Gastrocnemius medialis (tissue), 4 donors: Measurements from ENCODE around the gene TFAP2A. TPM values are rescaled to one million over a fixed set of nuclear protein-coding genes. Genes with fewer than 3 reads are reported as not detected.

Experiments used
- ATAC-seq, 2 donors: fragments of 150-250 bp; one replicate each; pipeline ENCODE4 v1.9.1; 2016
- DNase-seq, 2 donors: peaks; one replicate each; pipeline ENCODE4 v3.0.0-alpha.2; 2019
- H3K27ac ChIP-seq, 4 donors: fragments of 200-600 bp; sonication (generic); 1 replicate in 1 of 4; 2 replicates in 3 of 4; pipeline ENCODE4 v1.5.1; 2016 to 2018; ENCODE audit warnings: mild to moderate bottlenecking in 2 of 4, moderate library complexity in 1 of 4
- H3K27me3 ChIP-seq, 3 donors: fragments of 200-600 bp; sonication (generic) in 2 of 3; 1 replicate in 1 of 3; 2 replicates in 2 of 3; pipeline versions ENCODE4 v1.5.1 to v1.6.0; 2016 to 2019; ENCODE audit warnings: mild to moderate bottlenecking in 1 of 3, moderate library complexity in 1 of 3
- H3K36me3 ChIP-seq, 2 donors: fragments of 200-600 bp; sonication (generic) in 1 of 2; one replicate each; pipeline ENCODE4 v1.5.1; 2017 to 2018
- H3K4me1 ChIP-seq, 2 donors: fragments of 200-600 bp; sonication (generic) in 1 of 2; one replicate each; pipeline ENCODE4 v1.5.1; 2016 to 2017; ENCODE audit warnings: mild to moderate bottlenecking in 2 of 2
- H3K4me3 ChIP-seq, 4 donors: fragments of 200-600 bp; sonication (generic) in 3 of 4; 1 replicate in 1 of 4; 2 replicates in 3 of 4; pipeline ENCODE4 v1.5.1; 2016 to 2019; ENCODE audit warnings: mild to moderate bottlenecking in 2 of 4
- H3K9me3 ChIP-seq, 3 donors: fragments of 200-600 bp; sonication (generic) in 2 of 3; 1 replicate in 1 of 3; 2 replicates in 2 of 3; pipeline ENCODE4 v1.5.1; 2016 to 2019
- POLR2A ChIP-seq, 2 donors: fragments of 450-650 bp; IDR thresholded peaks; one replicate each; pipeline ENCODE4 v1.6.1; 2017; ENCODE audit warnings: antibody characterized with exemption in 2 of 2, mild to moderate bottlenecking in 2 of 2, moderate library complexity in 2 of 2
- in situ Hi-C, 4 donors: fragments of 200-750 bp; cut with MboI; loops; one replicate each; pipeline versions ENCODE4 v1.15.0 to v1.8.0; 2017; ENCODE audit warnings: low sequenced_read_pairs in 4 of 4
- intact Hi-C: fragments of 100-400 bp; cut with DNase I; formaldehyde crosslinking; loops from one replicate; pipeline ENCODE4 v1.15.1; 2023; ENCODE audit warnings: low total_unique reads
- total RNA-seq, 4 donors: library from RNA; depleted of rRNA; stranded (reverse); fragments of >200 nt; gene quantifications; one replicate each; pipeline versions ENCODE4 v1.1.0 to v1.2.3, GENCODE V29; 2016
- TF ChIP-seq, protein P1 (sequence below), 5 experiments: fragments of 450-650 bp in 3 of 5; fragments of 200-600 bp in 2 of 5; sonication (generic) in 2 of 5; IDR thresholded peaks in 4 of 5; conservative IDR thresholded peaks in 1 of 5; 1 replicate in 4 of 5; 2 replicates in 1 of 5; pipeline ENCODE4 v1.5.1; 2016 to 2019; ENCODE audit warnings: antibody characterized with exemption in 5 of 5, mild to moderate bottlenecking in 3 of 5, moderate library complexity in 3 of 5

TFAP2A gene
- total RNA-seq, 4 donors from 2014 or later = not detected

DNA sequence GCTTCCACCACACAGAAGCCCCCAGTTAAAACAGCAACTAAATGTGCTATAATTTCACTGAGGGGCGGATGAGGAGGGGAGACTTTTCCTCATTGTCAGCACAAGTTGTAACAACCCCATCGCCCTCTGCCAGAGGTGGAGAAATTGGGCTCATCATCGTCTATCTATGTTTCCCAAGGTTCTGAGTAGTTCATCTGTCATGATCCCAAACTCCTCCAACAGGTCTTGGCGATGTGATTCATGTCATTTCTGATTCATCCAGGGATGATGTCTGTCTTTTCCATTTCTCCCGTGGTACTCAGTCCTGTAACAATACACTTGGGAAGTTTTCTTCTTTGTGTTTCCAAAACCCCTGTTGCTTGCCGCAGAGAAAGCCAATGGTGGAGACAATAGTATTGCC is 51.0 kb downstream of the TFAP2A start:
- no peak for DNase-seq
- intact Hi-C loops (no loop called here), in situ Hi-C loops (no loop called here)
- Histone ChIP-seq H3K27me3 (peaks cover 0 to 6% (median 0%) of the 10 kb centered on the region in 3 donors), H3K4me1 (no peaks in the 10 kb centered on the region), H3K27ac (no peak overlapping the region), H3K9me3 (no peaks in the 10 kb centered on the region), H3K36me3 (no peaks in the 10 kb centered on the region), H3K4me3 (no peak overlapping the region)
- TF ChIP-seq, protein P1, sequence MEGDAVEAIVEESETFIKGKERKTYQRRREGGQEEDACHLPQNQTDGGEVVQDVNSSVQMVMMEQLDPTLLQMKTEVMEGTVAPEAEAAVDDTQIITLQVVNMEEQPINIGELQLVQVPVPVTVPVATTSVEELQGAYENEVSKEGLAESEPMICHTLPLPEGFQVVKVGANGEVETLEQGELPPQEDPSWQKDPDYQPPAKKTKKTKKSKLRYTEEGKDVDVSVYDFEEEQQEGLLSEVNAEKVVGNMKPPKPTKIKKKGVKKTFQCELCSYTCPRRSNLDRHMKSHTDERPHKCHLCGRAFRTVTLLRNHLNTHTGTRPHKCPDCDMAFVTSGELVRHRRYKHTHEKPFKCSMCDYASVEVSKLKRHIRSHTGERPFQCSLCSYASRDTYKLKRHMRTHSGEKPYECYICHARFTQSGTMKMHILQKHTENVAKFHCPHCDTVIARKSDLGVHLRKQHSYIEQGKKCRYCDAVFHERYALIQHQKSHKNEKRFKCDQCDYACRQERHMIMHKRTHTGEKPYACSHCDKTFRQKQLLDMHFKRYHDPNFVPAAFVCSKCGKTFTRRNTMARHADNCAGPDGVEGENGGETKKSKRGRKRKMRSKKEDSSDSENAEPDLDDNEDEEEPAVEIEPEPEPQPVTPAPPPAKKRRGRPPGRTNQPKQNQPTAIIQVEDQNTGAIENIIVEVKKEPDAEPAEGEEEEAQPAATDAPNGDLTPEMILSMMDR (IDR thresholded peaks at IDR 0.05 in 4 of 5, conservative IDR thresholded peaks at IDR 0.05 in 1 of 5) = no peak
- no peak for ATAC-seq

DNA sequence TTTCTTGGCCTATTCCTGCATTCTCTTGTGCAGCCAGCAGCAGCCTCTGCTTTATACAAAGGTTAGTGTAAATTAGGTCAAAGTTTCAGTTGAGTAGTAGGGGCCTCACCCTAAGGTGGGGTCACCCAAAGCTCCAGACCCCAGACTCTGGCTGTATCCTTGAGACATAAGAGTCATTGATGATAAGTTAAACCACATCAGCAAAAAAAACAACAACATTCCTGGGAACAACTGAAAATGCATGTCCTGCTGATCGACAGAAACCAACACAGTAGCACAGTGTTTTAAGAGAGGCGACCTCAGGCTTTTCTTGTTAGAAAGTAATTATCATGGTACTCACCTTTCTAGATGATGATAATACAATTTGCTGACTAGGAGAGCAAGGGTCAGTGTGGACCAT is 52.6 kb downstream of the TFAP2A start:
- no peak overlapping the region for H3K27ac ChIP-seq
- no peaks in the 10 kb centered on the region for H3K4me1 ChIP-seq
- in situ Hi-C loops = no loop called here
- H3K36me3 ChIP-seq = no peaks in the 10 kb centered on the region
- intact Hi-C loops = no loop called here
- no peak for TF ChIP-seq POLR2A (IDR thresholded peaks at IDR 0.05)
- TF ChIP-seq, protein P1 (IDR thresholded peaks at IDR 0.05 in 4 of 5, conservative IDR thresholded peaks at IDR 0.05 in 1 of 5) = no peak
- DNase-seq (no peak), ATAC-seq (no peak)
- H3K4me3 ChIP-seq = no peak overlapping the region
- no peaks in the 10 kb centered on the region for H3K9me3 ChIP-seq
- H3K27me3 ChIP-seq = peaks cover 0 to 4% (median 0%) of the 10 kb centered on the region in 3 donors

DNA sequence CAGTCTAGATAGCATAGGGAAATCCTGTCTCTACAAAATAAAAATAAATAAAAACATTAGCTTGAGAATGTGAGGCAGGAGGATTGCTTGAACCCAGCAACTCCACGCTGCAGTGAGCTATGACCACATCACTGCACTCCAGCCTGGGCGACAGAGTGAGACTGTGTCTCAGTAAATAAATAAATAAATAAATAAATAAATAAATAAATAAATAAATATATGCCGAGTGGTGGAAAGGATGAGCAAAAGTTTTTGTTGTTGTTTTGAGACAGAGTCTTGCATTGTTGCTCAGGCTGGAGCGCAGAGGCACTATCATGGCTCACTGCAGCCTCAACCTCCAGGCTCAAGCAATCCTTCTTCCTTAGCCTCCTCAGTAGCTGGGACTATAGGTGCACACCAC is 53.4 kb downstream of the TFAP2A start:
- Histone ChIP-seq H3K27me3 (peaks cover 0 to 3% (median 0%) of the 10 kb centered on the region in 3 donors), H3K4me3 (no peak overlapping the region), H3K4me1 (no peaks in the 10 kb centered on the region), H3K9me3 (no peaks in the 10 kb centered on the region), H3K27ac (no peak overlapping the region), H3K36me3 (no peaks in the 10 kb centered on the region)
- DNase-seq = no peak
- TF ChIP-seq, protein P1 (IDR thresholded peaks at IDR 0.05 in 4 of 5, conservative IDR thresholded peaks at IDR 0.05 in 1 of 5) = no peak
- no peak for TF ChIP-seq POLR2A (IDR thresholded peaks at IDR 0.05)
- intact Hi-C loops (no loop called here), in situ Hi-C loops (no loop called here)
- no peak for ATAC-seq

DNA sequence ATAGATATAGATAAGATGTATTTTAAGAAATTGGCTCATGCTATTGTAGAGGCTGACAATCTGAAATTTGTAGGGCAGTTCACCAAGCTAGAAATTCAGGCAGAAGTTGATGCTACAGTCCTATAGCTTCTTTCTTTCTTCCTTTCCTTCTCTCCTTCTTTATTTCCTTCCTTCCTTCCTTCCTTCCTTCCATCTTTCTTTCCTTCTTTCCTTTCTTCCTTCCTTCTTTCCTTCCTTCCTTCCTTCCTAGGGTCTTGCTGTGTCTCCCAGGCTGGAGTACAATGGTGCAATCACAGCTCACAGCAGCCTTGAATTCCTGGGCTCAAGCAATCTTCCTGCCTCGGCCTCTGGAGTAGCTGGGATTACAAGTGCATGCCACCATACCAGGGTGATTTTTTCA is 55.3 kb downstream of the TFAP2A start:
- DNase-seq (no peak), ATAC-seq (no peak)
- Histone ChIP-seq H3K4me1 (no peaks in the 10 kb centered on the region), H3K36me3 (no peaks in the 10 kb centered on the region), H3K4me3 (no peak overlapping the region), H3K9me3 (no peaks in the 10 kb centered on the region), H3K27me3 (peaks cover 0 to 3% (median 0%) of the 10 kb centered on the region in 3 donors), H3K27ac (no peak overlapping the region)
- intact Hi-C loops (no loop called here), in situ Hi-C loops (no loop called here)
- TF ChIP-seq, protein P1 (IDR thresholded peaks at IDR 0.05 in 4 of 5, conservative IDR thresholded peaks at IDR 0.05 in 1 of 5) = no peak
- TF ChIP-seq POLR2A (IDR thresholded peaks at IDR 0.05) = no peak

DNA sequence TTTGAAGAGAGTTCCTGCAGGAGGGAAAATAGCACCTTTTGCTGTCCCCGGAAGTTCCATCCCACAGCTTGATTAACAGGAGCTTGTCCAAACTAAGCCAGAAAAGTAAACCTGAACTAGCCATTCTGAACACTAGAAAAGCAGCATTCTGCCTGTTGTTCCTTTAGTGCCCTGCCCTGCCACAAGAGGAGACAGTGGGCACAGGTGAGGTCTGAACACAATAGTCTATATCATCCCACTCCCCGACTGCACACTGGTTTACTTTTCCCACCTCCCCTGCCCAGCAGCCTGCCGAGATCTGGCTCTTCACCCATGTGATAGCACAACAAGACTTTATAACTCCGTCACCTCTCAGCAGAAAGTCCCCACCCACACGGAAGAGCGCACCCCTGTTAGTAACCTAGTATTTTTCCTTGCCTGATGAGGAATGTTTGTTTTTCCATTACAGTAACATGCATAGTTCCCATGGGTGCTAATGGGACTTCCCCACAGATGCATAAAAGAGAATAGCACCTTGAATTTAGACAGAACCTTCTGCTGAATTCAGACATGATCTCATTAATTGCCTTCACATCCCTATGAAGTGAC is 59.7 kb downstream of the TFAP2A start:
- Histone ChIP-seq H3K4me1 (no peaks in the 10 kb centered on the region), H3K27ac (no peak overlapping the region), H3K36me3 (no peaks in the 10 kb centered on the region), H3K4me3 (no peak overlapping the region), H3K9me3 (no peaks in the 10 kb centered on the region), H3K27me3 (no peaks in the 10 kb centered on the region)
- DNase-seq = no peak
- intact Hi-C loops (no loop called here), in situ Hi-C loops (no loop called here)
- no peak for TF ChIP-seq POLR2A (IDR thresholded peaks at IDR 0.05)
- TF ChIP-seq, protein P1 (IDR thresholded peaks at IDR 0.05 in 4 of 5, conservative IDR thresholded peaks at IDR 0.05 in 1 of 5) = no peak
- no peak for ATAC-seq
